Heart left ventricle (tissue), 16 donors: ENCODE results near the gene EGR2. TPM values are rescaled to one million over a fixed set of nuclear protein-coding genes. Genes with fewer than 3 reads are reported as not detected.
A peak's percentile ranks its signal among the peaks of the same experiment; 100 is the strongest.
"Not testable (repeated sequence)": the region's sequence is repeated elsewhere in the genome, so short reads cannot be mapped to it uniquely, and the experiment has no call there.

ENCODE experiments used
- ATAC-seq, 4 donors: fragments of 200-7000 bp; cut with Tn5 transposase; one replicate each; pipeline ENCODE4 v1.9.1; 2020 to 2022; ENCODE audit warnings: moderate library complexity in 4 of 4, mild to moderate bottlenecking in 3 of 4, moderate number of reproducible peaks in 1 of 4
- DNase-seq, 5 donors: peaks; one replicate each; pipeline ENCODE4 v3.0.0-alpha.2; 2020
- H3K27ac ChIP-seq, 12 donors: fragments of 200-600 bp; sonication (generic) in 4 of 12; one replicate each; pipeline versions ENCODE4 v1.5.0 to v1.8.0; 2016 to 2022; ENCODE audit warnings: mild to moderate bottlenecking in 2 of 12
- H3K27me3 ChIP-seq, 9 donors: fragments of 200-600 bp; sonication (generic) in 2 of 9; one replicate each; pipeline versions ENCODE4 v1.5.1 to v1.8.0; 2016 to 2022; ENCODE audit warnings: mild to moderate bottlenecking in 3 of 9
- H3K36me3 ChIP-seq, 9 donors: fragments of 200-600 bp; sonication (generic) in 2 of 9; one replicate each; pipeline versions ENCODE4 v1.5.0 to v1.8.0; 2018 to 2022; ENCODE audit warnings: mild to moderate bottlenecking in 2 of 9
- H3K4me1 ChIP-seq, 12 donors: fragments of 200-600 bp; sonication (generic) in 4 of 12; one replicate each; pipeline versions ENCODE4 v1.5.0 to v1.8.0; 2016 to 2022; ENCODE audit warnings: mild to moderate bottlenecking in 3 of 12
- H3K4me3 ChIP-seq, 12 donors: fragments of 200-600 bp; sonication (generic) in 4 of 12; one replicate each; pipeline versions ENCODE4 v1.5.0 to v1.8.0; 2017 to 2022; ENCODE audit warnings: mild to moderate bottlenecking in 9 of 12, moderate library complexity in 4 of 12
- H3K9me3 ChIP-seq, 12 donors: fragments of 200-600 bp; sonication (generic) in 4 of 12; one replicate each; pipeline versions ENCODE4 v1.5.0 to v1.8.0; 2016 to 2022; ENCODE audit warnings: mild to moderate bottlenecking in 1 of 12
- CTCF ChIP-seq, 12 donors: fragments of 200-600 bp; sonication (generic) in 4 of 12; IDR thresholded peaks; one replicate each; pipeline versions ENCODE4 v1.5.0 to v1.8.0; 2018 to 2022; ENCODE audit warnings: antibody characterized with exemption in 12 of 12, mild to moderate bottlenecking in 5 of 12
- POLR2A ChIP-seq, 2 donors: fragments of 450-650 bp; IDR thresholded peaks; one replicate each; pipeline ENCODE4 v1.6.1; 2017; ENCODE audit warnings: antibody characterized with exemption in 2 of 2, mild to moderate bottlenecking in 2 of 2, moderate library complexity in 2 of 2
- WGBS, 4 donors: extraction: QIAGEN DNeasy Blood & Tissue Kit in 2 of 4; methylation state at CpG; one replicate each; pipeline versions ENCODE4 v1.1.5 to v1.1.7; 2013 to 2018; 5-methylcytosine and 5-hydroxymethylcytosine counted together
- intact Hi-C, 10 donors: fragments of 100-400 bp; cut with DNase I; formaldehyde crosslinking; loops; one replicate each; pipeline versions ENCODE4 v1.11.1 to v1.14.2; 2022
- polyA plus RNA-seq, 2 donors: library from polyadenylated mRNA; stranded (reverse); fragments of 200-250 nt; gene quantifications; one replicate each; pipeline ENCODE4 v1.2.3, GENCODE V29; 2013
- total RNA-seq, 9 donors: library from RNA; depleted of rRNA in 2 of 9; stranded (reverse); fragments of >200 nt in 2 of 9; fragmentation: NEBNext Ultra II Directional in 3 of 9; extraction: Animal tissue kit (Norgen Biotek cat#: 25700) in 3 of 9; gene quantifications; one replicate each; pipeline versions ENCODE4 v1.1.0 to v1.2.4, GENCODE V29; 2016 to 2023
- donor health status: ischemic (EF 13 %, LVEDD 7.1; RV severe dilation, severe dysfunction).
- donor health status: healthy with polysubstance abuse.
- donor health status: DM: no; HTN: yes; CAD: no.
- donor health status: DM: no; HTN: no; CAD: no.
- donor health status: ischemic (EF 25% LVEDD 6.9; RV normal size, moderate dysfunction).
- donor health status: ischemic (EF 25% LVEDD 5.7; RV mildly dilated, moderate dysfunction).
- donor health status: healthy.
- donor health status: DM: yes; HTN: yes; CAD: no.
- donor health status: ischemic (EF 35%, LVEDD 5.7; RV mildly dilated, moderate dysfunction).
- donor health status: nonischemic (EF 11% LVEDD 7.7; RV severe dilation, severe dysfunction).
- donor health status: DM: yes; HTN: yes; CAD: no.
- donor health status: PGD.
- donor health status: ischemic (EF 29% LVEDD 5.4; RV normal size, mild dysfunction).
- donor health status: nonischemic (EF 23%, LVEDD 6.1; RV moderate dilation, normal function).

The EGR2 gene
- total and polyA plus RNA-seq, 11 donors: 0.37 to 8.5 (median 1.8) TPM

GRCh38 chr10:62792261-62792660 is 23.9 kb downstream of the EGR2 start:
- H3K27me3 ChIP-seq: no peaks in the 10 kb centered on the region
- H3K4me1 ChIP-seq: peaks cover 0 to 20% (median 6%) of the 10 kb centered on the region in 12 donors
- DNase-seq: no peak
- TF ChIP-seq POLR2A (IDR thresholded peaks at IDR 0.05): no peak
- TF ChIP-seq CTCF (IDR thresholded peaks at IDR 0.05): no peak
- no peak overlapping the region for H3K4me3 ChIP-seq
- intact Hi-C loops: no loop called here
- peak overlapping the region in 3 of 12 donors; percentile 18 to 42 (median 38) for H3K27ac ChIP-seq
- H3K9me3 ChIP-seq: peaks cover 0 to 1% (median 0%) of the 10 kb centered on the region in 12 donors
- ATAC-seq: no peak
- H3K36me3 ChIP-seq: no peaks in the 10 kb centered on the region
- WGBS, 4 donors: 65 to 81% (median 78%) methylated on average over 5 of the region's 5 CpGs

GRCh38 chr10:62790571-62790970 is 25.6 kb downstream of the EGR2 start:
- no peaks in the 10 kb centered on the region for H3K27me3 ChIP-seq
- H3K36me3 ChIP-seq: no peaks in the 10 kb centered on the region
- 85 to 93% (median 89%) methylated on average over 2 of the region's 2 CpGs for WGBS, 4 donors
- no peak overlapping the region for H3K4me3 ChIP-seq
- no peak for ATAC-seq
- TF ChIP-seq CTCF (IDR thresholded peaks at IDR 0.05) (no peak), POLR2A (IDR thresholded peaks at IDR 0.05) (no peak)
- intact Hi-C loops: no loop called here
- no peak for DNase-seq
- H3K9me3 ChIP-seq: peaks cover 0 to 5% (median 0%) of the 10 kb centered on the region in 12 donors
- no peak overlapping the region for H3K27ac ChIP-seq
- H3K4me1 ChIP-seq: peaks cover 0 to 21% (median 6%) of the 10 kb centered on the region in 12 donors

GRCh38 chr10:62790019-62790555 is 26.1 kb downstream of the EGR2 start:
- 81 to 93% (median 90%) methylated on average over 13 to 14 of the region's 14 CpGs for WGBS, 4 donors
- DNase-seq: no peak
- intact Hi-C loops: no loop called here
- TF ChIP-seq POLR2A (IDR thresholded peaks at IDR 0.05) (no peak), CTCF (IDR thresholded peaks at IDR 0.05) (no peak)
- Histone ChIP-seq H3K27me3 (no peaks in the 10 kb centered on the region), H3K27ac (no peak overlapping the region), H3K4me1 (peaks cover 0 to 21% (median 6%) of the 10 kb centered on the region in 12 donors), H3K9me3 (peaks cover 0 to 7% (median under 1%) of the 10 kb centered on the region in 12 donors), H3K4me3 (no peak overlapping the region), H3K36me3 (no peaks in the 10 kb centered on the region)
- ATAC-seq: no peak

GRCh38 chr10:62788861-62789467 is 27.2 kb downstream of the EGR2 start:
- H3K27ac ChIP-seq: peak overlapping the region in 3 of 12 donors; percentile 22 to 44 (median 41)

GRCh38 chr10:62788285-62788684 is 27.9 kb downstream of the EGR2 start:
- H3K27me3 ChIP-seq, DNase-seq, ATAC-seq, H3K4me3 ChIP-seq, H3K36me3 ChIP-seq, intact Hi-C loops: not testable (repeated sequence)
- 84 to 89% (median 86%) methylated on average over 2 of the region's 2 CpGs for WGBS, 4 donors
- H3K4me1 ChIP-seq: peaks cover 0 to 15% (median 6%) of the 10 kb centered on the region in 12 donors
- peaks cover 0 to 14% (median 2%) of the 10 kb centered on the region in 12 donors for H3K9me3 ChIP-seq
- peak overlapping the region in 3 of 12 donors; percentile 22 to 44 (median 41) for H3K27ac ChIP-seq

More at GRCh38 chr10:62788861-62789467, 27.2 kb downstream of the EGR2 start:
- peaks cover 0 to 15% (median 6%) of the 10 kb centered on the region in 12 donors for H3K4me1 ChIP-seq
- no peaks in the 10 kb centered on the region for H3K27me3 ChIP-seq
- H3K4me3 ChIP-seq: no peak overlapping the region
- intact Hi-C loops: no loop called here
- TF ChIP-seq POLR2A (IDR thresholded peaks at IDR 0.05): no peak
- TF ChIP-seq CTCF (IDR thresholded peaks at IDR 0.05): no peak
- peaks cover 0 to 14% (median 2%) of the 10 kb centered on the region in 12 donors for H3K9me3 ChIP-seq
- H3K36me3 ChIP-seq: no peaks in the 10 kb centered on the region
- peak; percentile 45 to 67 (median 58) for ATAC-seq
- WGBS, 4 donors: 44 to 48% (median 46%) methylated on average over 9 of the region's 9 CpGs
- peak in 1 of 5 donors; percentile 22 for DNase-seq

- Histone ChIP-seq H3K4me1 (peaks cover 0 to 11% (median 5%) of the 10 kb centered on the region in 12 donors), H3K9me3 (peaks cover 0 to 14% (median 2%) of the 10 kb centered on the region in 12 donors)
- WGBS, 4 donors: 93 to 98% (median 95%) methylated on average over 3 of the region's 3 CpGs
- intact Hi-C loops, H3K4me3 ChIP-seq, H3K36me3 ChIP-seq, DNase-seq, ATAC-seq, H3K27me3 ChIP-seq, H3K27ac ChIP-seq: not testable (repeated sequence)
Observed at GRCh38 chr10:62784537-62784936, 31.6 kb downstream of the EGR2 start.
